RWPE1 (cell line): ENCODE results near the gene ADGRB2.
A peak's percentile ranks its signal among the peaks of the same experiment; 100 is the strongest.

Experiments used
- CTCF ChIA-PET: fragments of 350-600 bp; sonication (Branson Sonifier 250); formaldehyde crosslinking; extraction: SDS; loops from one replicate; lab custom pipeline; 2021; lab: Yijun Ruan, JAX
- POLR2A ChIA-PET: fragments of 400-600 bp; formaldehyde crosslinking; extraction: SDS; loops from one replicate; lab custom pipeline; 2020; ENCODE audit warnings: antibody characterized with exemption; ENCODE audit not compliant: low non-redundant PET; lab: Yijun Ruan, JAX
- DNase-seq: peaks from one replicate; pipeline ENCODE4 v3.0.0; 2012; ENCODE audit warnings: low spot score
- H3K27ac ChIP-seq: fragments of 450-650 bp; 2 replicates; pipeline ENCODE4 v1.5.1; 2017
- CTCF ChIP-seq: fragments of 450-650 bp; conservative IDR thresholded peaks from 2 replicates; pipeline ENCODE4 v1.5.1; 2017; ENCODE audit warnings: low read depth, mild to moderate bottlenecking

Gene ADGRB2

DNA sequence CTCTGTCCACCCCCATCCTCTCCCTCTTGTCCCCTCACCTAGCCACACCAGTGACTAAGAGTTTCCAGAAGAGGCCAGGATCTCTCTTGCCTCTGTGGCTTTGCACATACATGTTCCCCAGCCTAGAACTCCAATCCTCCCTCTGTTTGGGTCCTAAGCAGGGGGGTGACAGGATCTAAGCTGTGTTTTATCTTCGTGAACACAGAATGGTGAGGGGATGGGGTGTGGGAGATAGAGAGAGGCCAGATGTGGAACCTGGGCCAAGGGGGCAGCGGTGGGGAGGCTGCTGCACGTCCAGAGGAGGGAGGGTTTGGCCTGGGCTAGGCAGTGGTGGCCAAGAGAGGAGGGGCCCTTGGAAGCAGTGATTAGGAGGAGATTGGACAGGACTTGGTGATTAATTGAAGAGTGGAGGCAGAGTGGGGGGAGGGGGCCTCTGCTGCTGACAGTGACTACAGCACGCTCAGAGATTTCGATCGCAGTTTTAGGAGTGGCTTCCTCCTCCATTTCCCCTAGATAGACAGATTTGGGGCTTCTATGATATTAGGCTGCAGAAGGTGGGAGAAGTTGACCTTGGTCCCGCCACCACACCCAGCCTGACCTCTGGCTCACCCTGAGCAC lies 17.1 kb upstream of the ADGRB2 start:
- no peak overlapping the region for H3K27ac ChIP-seq
- no peak for TF ChIP-seq CTCF

DNA sequence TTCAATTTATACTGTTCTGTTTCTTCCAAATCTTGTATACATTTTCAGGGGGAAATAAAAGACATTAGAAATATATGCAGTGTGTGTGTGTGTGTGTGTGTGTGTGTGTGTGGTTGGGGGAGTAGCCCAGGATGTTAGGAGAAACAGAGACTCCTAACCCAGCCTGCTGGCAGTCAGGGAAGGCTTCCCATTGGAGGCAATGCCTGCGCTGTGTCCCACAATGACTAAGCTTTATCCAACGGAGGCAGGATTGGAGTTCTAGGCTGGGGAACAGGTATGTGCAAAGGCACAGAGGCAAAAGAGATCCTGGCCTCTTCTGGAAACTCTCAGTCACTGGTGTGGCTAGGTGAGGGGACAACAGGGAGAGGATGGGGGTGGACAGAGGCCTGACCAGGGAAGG lies 16.5 kb upstream of the ADGRB2 start:
- CTCF ChIA-PET: interaction anchor here (1.1 kb wide), 1 partner anchor 8 kb away, joined by 4 read pairs; no protein-coding TSS in a partner anchor
- POLR2A ChIA-PET: no interaction called here
- TF ChIP-seq CTCF: no peak
- no peak overlapping the region for H3K27ac ChIP-seq
- no peak for DNase-seq

More for the DNA sequence above, 17.1 kb upstream of the ADGRB2 start:
- CTCF ChIA-PET: no interaction called here
- no peak for DNase-seq
- POLR2A ChIA-PET: no interaction called here

DNA sequence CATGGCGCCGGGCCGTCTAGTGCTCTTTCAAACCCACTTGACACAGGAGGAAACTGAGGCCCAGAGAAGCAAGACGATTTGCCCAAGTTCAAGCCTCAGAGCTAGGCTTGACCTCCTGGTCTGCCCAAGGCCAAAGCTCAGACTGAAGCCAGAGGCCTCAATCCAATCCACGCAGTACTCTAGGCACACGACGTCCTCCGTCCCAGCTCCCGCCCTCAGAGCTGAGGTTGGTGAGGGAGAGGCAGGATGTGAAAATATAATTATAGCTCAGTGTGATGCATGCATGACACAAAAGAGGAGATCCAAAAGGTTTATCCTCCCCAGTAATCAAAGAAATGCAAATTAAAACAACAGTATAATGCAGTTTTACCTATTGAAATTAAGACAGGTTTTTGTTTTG lies 15.5 kb upstream of the ADGRB2 start:
- POLR2A ChIA-PET: no interaction called here
- H3K27ac ChIP-seq: no peak overlapping the region
- DNase-seq: no peak
- CTCF ChIA-PET: interaction anchor here (1.1 kb wide), 1 partner anchor 9 kb away, joined by 4 read pairs; no protein-coding TSS in a partner anchor
- no peak for TF ChIP-seq CTCF

GRCh38 chr1:31778763-31779488 lies 14.8 kb upstream of the ADGRB2 start:
- CTCF ChIA-PET: interaction anchor here (1.3 kb wide), 1 partner anchor 11 kb away, joined by 4 read pairs; no protein-coding TSS in a partner anchor
- no peak for TF ChIP-seq CTCF
- H3K27ac ChIP-seq: no peak overlapping the region
- DNase-seq: no peak
- POLR2A ChIA-PET: interaction anchor here (0.6 kb wide), 1 partner anchor 18 kb away, joined by 5 read pairs; no protein-coding TSS in a partner anchor

- POLR2A ChIA-PET: no interaction called here
- CTCF ChIA-PET: interaction anchor here (0.7 to 0.8 kb wide), 2 partner anchors 14 to 106 kb away, joined by 3 read pairs; no protein-coding TSS in a partner anchor
- no peak overlapping the region; the same call in 1 of the 2 replicates for H3K27ac ChIP-seq
- TF ChIP-seq CTCF: no peak
- no peak for DNase-seq
These were observed 12.4 kb upstream of the ADGRB2 start for GRCh38 chr1:31776516-31776915.

DNA sequence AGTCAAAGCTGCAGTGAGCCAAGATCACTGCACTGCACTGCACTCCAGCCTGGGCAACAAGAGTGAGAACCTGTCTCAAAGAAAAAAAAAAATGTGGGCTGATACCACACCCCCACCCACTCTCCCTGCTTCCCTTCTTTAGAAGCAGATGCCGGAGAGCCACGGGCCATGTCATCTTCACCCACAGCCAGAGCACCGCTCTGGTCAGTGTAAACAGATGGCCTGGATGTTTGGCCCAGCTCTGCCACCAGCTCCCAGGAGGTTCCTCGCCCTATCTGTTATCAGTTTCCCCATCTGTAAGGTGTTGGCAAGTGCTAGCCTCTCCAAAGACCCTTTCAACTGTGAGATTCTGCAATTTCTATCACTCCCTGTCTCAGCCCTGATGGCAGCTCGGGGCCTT lies 11.9 kb upstream of the ADGRB2 start:
- TF ChIP-seq CTCF: no peak
- no peak for DNase-seq
- ChIA-PET POLR2A (no interaction called here), CTCF (interaction anchor here (0.7 to 0.8 kb wide), 2 partner anchors 13 to 106 kb away, joined by 3 read pairs; no protein-coding TSS in a partner anchor)
- H3K27ac ChIP-seq: peak overlapping the region; percentile 64
